Subcutaneous adipose tissue (tissue), 4 donors: ENCODE measurements around the gene ENOX1. TPM values are rescaled to one million over a fixed set of nuclear protein-coding genes. Genes with fewer than 3 reads are reported as not detected.

ENCODE experiments used
- total RNA-seq, 4 donors: library from RNA; depleted of rRNA; stranded (reverse); fragments of >200 nt; gene quantifications; one replicate each; pipeline ENCODE4 v1.1.0, GENCODE V29; 2016
- TF ChIP-seq, protein P1 (sequence below): fragments of 450-650 bp; IDR thresholded peaks from one replicate; pipeline ENCODE4 v1.5.1; 2016; ENCODE audit warnings: low read depth, mild to moderate bottlenecking, control low read depth, antibody characterized with exemption, moderate library complexity

ENOX1 gene
- total RNA-seq, 4 donors from 2014 or later: 0.66 to 4.7 (median 2.1) TPM

DNA sequence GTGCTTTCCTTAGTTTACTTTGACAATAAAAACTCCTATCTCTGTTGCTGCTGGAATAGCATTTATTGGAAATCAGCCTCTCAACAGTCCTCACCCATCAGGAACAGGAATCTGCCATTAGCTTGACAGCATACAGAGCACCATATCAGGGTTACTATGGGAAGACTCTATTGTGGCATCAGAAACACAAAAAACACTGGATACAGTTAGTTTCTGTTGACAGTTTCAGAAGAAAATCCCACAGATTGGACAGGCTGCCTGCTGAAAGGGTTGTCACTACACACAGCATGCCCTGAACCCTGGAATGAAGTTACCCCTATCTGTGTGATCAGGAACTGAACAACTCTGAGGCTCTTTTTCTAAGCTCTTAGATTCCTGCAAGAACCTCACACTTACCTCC, 172.7 kb downstream of the ENOX1 start:
- TF ChIP-seq, protein P1, sequence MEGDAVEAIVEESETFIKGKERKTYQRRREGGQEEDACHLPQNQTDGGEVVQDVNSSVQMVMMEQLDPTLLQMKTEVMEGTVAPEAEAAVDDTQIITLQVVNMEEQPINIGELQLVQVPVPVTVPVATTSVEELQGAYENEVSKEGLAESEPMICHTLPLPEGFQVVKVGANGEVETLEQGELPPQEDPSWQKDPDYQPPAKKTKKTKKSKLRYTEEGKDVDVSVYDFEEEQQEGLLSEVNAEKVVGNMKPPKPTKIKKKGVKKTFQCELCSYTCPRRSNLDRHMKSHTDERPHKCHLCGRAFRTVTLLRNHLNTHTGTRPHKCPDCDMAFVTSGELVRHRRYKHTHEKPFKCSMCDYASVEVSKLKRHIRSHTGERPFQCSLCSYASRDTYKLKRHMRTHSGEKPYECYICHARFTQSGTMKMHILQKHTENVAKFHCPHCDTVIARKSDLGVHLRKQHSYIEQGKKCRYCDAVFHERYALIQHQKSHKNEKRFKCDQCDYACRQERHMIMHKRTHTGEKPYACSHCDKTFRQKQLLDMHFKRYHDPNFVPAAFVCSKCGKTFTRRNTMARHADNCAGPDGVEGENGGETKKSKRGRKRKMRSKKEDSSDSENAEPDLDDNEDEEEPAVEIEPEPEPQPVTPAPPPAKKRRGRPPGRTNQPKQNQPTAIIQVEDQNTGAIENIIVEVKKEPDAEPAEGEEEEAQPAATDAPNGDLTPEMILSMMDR: no peak

DNA sequence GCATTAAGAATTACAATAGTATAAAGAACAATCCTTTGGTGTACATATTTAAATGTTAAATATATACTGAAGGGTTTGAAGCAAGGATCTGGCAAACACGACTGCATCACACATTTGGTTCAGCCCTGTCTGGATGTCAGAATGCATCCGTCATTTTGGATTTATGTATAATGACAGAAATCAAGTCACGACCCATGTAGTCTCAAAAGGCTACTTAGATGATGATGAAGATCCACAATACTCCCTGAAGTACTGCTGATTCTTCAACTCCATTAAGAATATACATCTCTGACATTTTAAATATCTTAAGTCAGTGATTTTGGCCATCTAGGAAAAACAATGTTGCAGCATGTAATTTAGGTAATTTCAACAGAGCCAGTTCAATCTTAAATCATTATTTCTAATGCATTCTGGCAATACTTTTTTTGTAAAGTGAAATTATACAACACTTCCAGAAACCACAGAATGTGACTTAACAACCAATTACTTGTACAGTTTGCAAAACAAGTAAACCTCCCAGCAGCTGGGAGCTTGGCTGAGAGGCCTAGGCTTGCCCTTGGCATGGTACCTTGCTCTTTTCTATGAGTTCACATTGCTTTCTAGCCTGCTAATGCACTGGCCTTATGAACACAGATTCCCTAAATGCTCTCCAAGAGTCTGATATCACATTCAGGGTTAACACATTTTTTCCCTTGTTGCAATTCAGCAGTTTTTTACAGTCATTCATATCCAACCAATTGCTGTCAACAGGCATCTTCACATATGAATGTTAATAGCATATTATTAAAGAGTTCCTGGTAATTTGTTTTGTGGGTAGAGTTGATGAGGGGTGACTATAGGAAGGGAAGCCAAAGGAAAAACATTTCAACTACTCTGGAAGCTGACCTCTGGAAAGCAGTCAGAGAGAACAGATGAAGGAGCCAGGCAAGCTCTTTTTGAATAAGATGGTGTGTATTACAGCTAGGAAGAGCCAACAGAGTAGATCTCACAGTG, 175.2 kb downstream of the ENOX1 start:
- TF ChIP-seq, protein P1: no peak

DNA sequence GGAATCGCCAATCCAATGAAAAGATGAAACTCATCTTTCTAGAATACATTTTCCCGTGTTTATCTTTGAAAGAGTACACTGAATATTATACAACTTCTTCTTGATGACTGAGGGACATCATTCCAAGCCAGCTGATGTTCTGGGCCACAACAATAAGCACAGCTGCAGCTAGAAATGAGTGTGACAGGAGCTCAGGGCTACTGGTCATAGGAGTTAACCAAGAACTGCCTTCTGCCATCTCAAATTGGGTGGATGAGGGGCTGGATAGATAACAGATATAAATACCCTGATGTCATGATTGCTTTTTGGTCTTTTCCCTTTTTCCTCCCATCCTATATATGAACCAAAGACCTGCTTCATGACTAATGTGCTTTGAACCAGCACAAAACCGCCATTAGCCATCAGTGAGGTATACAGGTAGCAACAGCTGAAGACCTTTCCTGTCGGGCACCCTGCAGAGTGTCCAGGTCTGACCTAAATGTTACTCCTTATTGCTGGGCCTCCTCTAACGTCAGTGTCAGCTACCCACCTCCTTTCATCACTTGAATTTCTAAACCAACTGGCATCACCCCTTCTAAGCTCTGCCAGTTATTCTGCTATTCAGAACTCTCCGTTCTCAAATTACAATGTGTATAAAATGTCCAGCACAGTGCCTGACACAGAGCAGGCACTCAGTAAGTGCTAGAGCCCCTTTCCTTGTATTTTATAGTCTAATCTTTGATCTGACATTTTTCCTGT, 178.2 kb downstream of the ENOX1 start:
- TF ChIP-seq, protein P1: no peak

DNA sequence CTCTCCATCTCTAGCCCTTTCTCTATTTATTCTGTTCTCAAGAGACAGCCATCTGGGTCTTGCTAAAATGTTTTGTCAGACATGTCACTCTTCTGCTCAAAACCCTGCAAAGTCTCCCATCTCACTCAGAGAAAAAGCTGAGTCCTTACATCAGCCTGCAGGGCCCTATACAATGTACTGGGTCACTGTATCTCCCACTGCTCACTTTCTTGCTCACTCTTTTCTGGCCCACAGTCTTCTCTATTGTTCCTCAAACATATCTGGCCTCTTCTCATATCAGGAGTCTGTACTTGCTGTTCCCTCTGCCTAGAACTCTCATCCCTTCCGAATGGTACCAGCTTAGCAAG, 189.2 kb downstream of the ENOX1 start:
- TF ChIP-seq, protein P1: no peak

DNA sequence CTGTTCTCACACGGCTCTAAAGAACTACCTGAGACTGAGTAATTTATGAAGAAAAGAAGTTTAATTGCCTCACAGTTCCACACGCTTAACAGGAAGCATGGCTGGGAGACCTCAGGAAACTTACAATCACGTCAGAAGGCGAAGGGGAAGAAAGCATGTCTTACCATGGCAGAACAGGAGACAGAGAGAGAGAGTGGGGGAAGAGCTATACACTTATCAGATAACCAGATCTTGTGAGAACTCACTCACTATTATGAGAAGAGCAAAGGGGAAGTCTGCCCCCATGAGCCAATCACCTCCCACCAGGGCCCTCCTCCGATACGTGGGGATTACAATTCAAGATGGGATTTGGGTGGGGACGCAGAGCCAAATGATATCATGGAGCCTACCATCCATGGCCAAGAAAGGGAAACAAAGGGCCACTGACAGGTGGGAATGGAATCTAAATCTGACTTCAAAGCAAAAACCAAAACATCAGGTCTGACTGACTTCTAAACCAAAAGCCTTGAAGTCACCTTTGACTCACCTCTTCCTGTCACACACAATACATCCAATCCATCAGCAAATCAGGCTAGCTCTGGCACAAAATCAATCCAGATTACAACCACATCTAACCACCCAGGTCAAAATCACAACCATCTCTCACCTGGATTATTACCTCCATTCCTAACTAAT, 189.7 kb downstream of the ENOX1 start:
- TF ChIP-seq, protein P1: no peak

DNA sequence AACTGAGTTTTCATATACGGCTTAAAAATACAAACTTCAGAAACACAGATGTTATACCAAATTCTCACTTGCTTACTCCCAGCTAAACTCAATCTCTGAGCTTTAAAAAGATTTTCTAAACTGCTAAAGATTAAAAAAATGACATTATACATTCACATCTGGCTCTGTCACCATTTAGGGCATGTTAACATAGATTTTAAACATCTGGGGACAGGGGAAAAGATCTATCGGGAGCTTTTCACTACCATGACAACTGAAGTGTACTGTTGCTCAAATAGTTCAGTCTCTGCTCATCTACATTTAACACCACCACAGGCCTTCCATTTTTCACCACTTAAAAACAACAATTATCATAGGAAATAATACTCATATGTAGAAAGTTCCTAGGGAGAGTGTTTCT, 190.8 kb downstream of the ENOX1 start:
- TF ChIP-seq, protein P1: no peak

DNA sequence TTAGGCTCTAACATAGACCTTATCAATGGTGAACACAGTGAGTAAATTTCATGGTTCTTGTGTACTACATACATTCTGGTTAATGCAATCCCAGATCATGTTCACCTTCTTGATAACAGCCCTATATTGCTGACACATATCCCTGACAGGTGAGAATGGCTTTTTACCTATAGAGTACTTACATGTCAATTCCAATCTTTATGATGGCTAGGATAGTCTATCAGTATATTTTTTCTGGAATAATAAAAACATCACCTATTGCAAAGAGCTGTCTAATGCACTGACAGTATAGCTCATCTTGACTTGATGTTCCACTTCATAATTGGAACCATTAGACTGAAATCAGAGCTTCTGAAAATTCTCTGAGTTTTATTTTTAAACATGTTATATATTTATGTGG, 199.4 kb downstream of the ENOX1 start:
- TF ChIP-seq, protein P1: no peak
